GM19452 (cell line): ENCODE results near the gene SRGAP3.
A peak's percentile ranks its signal among the peaks of the same experiment; 100 is the strongest.

Experiments used
- ATAC-seq: cut with Tn5 transposase; IDR thresholded peaks from one replicate; pipeline ENCODE4 v1.9.1; 2021; ENCODE audit not compliant: unreplicated experiment

The SRGAP3 gene

DNA sequence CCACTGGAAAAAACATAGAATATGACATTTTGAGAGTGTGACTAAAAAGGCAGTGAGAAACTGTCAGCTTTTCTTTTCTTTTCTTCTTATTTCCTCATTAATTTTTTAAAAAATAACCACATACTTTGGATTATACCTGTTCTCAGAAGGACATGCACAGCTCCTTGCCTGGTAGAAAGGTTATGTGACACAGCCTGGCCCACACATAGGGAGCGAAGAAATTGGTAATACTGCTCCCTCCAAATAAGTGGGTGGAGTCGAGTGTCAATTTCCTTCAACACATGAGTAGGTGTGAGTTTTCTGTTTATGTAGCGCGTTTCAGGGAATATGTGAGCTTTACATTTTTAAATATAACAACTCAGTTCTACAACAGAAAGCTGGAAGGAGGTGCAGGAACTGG is 257.2 kb downstream of the SRGAP3 start:
- no peak for ATAC-seq

DNA sequence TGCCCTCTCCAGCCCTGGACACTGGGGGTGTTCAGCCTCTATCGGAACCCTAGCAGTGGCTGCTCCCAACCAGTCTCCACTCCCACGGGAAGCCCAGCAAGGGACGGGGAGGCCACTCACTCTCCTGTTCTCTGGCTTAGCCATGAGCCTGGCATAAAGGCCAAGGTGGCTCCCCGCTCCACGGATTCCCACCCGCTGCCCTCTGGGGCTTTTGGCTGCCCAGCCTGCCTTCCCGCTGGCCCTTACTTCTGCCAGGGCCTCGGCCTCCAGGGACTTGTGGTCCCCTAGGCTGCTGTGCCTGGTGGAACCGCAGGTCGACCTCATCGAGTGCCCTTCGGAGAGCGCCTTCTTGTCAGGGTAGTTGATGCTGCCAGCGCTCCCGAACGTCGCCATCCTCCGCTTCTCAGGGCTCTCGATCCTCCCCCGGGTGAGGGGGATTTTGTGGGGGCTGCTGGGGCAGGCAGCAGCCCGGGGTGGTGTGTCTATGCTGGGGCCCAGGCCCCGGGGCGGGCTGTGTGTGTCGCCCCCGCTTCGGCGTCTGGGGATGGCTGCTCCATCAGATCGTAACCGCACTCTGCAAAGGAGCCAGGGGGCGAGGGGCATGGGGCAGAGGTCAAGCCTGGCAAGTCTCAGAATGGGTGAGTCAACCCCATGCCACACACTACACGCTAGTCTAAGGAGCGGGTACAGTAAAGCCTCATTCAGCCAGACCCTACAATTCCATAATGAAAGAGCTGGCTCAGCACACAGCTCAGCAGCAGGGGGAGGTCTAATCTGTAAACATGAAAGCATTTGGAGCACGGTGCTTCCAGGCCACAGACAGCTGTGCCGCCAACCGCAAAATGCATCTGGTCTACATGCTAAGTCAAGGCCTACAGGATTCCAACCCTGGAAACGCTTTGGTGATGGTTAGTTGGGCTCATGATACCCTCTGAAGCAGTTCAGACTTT is 258.9 kb downstream of the SRGAP3 start:
- no peak for ATAC-seq

DNA sequence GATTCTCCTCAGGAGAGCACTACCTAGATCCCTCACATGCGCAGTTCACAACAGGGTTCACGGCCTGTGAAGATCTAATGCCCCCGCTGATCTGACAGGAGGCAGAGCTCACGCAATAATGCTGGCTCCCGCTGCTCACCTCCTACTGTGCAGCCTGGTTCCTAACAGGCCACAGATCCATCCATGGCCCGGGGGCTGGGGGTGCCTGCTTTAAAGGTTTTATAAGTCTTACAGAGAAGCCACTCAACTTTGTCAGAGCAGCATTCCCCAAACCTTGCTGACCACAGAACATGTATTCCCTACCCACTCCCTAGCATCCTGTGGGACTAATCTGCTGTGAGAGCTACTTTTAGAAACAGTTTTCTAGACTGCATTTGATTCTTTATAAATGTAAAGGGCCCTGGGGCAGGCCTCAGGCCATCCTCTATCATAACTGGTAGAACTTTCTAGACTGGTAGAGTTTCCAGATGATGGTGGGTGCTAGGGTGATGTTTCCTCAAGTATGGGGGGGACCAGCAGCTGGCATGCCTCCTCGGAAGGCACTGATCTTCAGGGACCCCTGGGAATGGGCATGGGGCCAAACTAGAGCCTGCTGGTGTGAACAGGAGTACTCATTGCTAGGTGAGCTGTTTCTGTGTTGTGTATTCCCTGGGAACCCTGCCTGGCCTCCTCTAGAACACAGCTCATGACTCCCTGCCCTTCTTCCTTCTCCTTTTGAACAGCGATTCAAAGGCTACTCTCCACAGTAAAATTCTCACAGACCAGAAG is 260.5 kb downstream of the SRGAP3 start:
- no peak for ATAC-seq

DNA sequence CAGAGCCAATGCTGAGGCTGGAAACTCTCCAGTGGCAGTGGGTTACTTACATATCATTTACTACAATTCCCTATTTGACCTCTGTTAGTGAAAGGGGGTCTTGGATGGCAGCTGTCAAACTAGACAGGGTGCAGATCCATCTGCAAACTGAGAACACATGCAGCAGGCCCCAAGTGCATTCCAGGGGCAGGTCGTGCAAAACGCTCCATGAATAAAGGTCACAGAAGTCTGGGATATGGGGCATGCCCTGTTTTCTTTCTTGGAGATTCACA is 261.1 kb downstream of the SRGAP3 start:
- no peak for ATAC-seq

DNA sequence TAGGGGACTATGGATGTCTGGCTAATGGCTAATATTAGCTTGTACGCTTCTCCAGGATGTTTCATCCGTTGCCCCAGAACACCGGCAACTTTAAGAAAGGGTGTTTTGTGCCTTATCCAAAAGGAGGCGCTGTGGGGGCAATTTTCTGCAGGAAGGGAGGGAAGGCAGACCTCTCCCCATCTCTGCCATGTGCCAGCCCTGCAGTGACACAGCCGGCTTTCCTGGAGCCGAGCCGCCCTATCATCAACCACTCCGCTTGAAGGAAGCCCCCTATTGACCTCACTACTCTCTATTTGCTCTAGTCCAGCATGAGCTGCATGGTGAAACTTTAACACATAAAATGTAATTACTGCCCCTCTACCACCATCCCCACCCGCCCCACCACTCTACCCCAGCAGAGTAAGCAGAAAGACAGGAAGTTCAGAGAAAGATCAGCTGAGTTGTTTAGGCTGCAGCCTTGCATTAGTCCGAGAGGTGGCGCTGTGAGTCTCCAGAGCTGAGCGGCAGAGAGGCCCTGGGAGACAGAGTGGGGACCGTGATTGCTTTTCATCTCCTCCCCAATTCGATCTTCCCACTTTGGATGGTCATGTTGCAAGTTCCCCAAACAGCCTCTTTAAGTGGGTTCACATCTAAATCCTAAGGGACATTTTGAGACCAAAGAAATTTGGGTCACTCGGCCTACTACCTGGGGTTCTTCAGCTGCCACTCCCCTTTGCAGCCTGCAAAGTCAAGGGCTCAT is 261.6 kb downstream of the SRGAP3 start:
- ATAC-seq: peak; percentile 78

DNA sequence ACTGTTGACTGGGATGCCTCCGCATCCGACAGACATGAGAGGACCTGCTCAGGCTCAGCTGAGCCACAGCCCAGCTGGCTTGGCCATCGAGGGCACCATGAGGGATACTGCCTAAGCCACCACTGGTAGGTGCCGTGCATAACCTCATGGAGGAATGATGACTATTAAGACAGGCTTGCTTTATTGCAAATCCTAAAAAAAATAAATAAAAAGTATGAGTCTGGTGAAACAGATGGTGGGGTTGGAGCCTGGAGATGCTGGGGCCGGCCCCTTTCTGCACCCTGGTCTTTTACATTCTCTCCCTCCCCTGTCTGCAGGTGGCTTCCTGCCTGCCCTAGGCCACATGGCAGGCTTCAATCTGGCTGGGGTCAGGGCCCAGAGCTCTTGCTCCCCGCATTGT is 262.2 kb downstream of the SRGAP3 start:
- ATAC-seq: no peak

DNA sequence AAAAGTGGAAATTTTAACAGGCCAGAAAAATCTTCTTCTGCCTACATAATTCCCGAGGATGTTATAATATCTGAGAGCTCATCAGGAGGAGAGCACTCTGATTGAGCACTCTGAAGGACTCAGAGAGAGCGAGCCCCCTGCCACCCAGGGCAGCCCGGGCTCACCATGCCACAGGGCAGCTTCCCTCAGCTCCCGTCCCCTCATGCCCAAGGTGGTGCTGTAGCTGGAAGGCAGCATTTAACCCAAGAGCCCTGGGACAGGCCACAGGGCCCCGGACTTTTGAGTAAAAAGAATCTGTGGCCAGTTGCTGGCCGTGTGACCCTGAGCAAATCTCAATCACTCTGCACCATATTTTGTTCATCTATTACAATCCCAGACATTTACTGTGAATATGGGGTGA is 262.7 kb downstream of the SRGAP3 start:
- ATAC-seq: no peak

DNA sequence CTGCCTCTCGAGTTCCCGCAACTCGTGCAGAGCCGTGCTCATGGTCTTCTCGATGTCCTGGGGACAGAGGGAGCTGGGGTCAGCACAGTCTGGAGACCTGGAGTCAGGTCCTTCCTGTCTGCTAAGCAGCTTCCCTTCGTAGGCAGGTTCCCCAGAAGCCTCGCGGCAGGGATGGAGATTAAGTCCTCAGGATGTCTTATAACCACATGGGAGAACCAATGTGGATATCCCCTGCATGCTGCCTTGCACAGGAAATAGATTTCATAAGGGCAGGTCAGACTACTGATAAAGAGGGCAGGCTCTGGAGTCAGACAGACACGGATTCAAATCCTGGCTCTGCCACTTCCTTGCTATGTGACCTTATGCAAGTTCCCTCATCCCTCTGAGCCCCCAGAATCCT is 263.6 kb downstream of the SRGAP3 start:
- no peak for ATAC-seq

DNA sequence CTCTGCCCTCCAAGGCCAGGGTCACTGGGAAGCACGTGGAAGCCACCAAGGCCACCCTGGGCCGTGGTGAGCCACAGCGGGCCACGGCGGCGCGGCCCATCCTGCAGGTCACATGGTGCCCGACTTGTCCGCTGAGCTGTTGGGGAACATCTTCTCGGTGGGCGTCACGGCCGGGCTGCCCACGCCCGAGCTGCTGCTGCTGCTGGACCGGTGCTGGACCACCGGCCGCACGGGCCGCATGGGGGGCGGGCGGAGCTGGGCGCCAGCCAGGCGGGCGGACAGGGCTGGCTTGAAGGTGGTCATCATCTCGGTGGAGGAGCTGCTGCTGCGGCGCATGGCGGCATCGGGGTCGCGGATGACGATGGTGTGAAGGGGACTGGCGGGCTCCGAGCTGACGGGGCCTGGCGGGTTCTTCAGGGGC is 264.0 kb downstream of the SRGAP3 start:
- ATAC-seq: no peak

DNA sequence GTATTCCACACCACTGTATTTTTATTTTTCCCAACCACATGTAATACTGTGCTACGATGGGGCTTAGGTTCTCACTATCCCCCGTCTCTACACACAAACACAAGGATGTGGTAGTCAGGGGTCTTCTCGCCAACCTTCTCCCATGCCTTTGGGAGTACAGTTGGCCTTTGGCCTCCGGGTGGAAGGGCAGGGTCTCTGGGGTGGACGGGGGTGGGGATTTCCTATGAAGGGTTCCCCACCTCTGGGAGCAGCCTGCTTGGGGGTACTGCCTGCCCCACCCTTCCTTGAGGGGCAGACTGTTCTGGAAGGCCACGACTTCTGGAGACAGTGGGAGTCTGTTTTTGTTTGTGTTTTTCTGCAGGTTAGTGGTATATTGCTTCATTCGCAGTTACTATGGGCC is 264.9 kb downstream of the SRGAP3 start:
- ATAC-seq: no peak

DNA sequence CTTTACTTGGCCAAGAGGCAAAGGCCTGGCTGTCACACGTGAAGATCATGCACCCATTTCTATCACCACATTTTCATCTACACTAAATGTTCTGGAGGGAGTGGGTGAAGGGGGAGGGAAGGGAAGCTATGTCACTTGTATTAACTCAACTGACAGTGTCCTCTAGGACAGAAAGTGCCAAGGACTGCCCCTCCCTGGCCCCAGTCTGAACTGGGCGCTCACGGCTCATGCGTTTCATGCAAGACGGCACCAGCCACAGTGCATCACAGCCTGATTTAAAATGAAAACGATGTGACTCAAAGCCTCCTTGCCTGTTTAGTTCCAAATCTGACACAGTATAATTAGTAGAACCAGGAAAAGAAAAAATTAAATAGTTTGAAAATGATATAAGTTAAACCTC is 265.4 kb downstream of the SRGAP3 start:
- ATAC-seq: no peak

DNA sequence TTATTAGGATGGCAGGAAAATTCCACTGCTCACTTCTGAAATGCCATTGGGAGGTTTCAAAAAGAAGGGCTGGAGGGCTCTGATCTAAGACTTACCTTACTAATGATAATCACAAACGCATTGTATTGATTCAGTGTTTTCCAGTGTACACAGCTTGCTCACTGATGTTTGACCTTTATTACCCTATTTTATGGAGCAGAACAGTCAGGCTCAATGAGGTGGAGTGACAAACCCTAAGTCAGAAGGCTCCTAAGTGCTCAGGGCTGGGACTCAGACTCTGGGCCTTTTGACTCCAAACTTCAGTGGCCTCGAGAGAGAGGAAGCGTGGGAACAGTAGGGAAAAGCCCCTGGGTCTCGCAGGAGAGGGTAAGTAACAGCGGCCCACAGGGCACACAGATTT is 265.9 kb downstream of the SRGAP3 start:
- ATAC-seq: no peak

DNA sequence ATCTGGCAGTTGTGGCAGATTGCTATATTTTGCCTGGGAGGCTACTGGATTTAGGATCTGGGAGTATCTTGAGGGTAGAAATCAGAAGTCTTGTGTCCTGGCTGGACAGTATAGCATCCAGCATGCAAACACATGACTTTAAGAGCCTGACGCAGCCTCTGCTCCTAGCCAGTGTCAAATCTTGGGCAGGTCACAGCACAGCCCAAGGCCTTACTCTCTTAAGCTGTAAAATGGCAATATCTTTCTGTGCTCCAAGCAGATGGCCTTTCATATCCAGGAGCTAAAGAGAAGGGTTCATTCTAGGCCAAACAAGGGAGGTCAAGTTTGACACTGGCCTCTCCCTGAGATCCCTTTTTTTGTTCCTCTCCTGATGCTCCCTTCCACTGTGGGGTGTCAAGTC is 266.4 kb downstream of the SRGAP3 start:
- no peak for ATAC-seq

DNA sequence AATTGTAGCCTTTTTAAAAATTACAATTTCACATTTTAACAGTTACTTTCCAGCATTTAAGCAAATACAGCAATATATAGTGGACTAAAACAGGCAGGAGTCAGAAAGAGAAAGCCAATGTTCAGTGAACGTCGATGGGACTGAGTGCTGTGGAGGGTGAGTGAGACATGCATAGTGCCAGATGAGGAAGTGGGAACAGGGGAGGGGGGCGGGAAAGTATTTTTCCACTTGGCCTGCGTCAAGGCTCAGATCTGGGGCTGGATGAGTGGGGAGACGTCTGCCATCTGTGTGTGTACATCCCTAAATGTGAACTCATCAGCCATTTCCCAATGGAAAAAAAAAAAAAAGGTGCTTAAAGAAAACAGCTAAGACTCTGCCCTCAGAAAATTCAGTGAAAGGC is 266.9 kb downstream of the SRGAP3 start:
- no peak for ATAC-seq

DNA sequence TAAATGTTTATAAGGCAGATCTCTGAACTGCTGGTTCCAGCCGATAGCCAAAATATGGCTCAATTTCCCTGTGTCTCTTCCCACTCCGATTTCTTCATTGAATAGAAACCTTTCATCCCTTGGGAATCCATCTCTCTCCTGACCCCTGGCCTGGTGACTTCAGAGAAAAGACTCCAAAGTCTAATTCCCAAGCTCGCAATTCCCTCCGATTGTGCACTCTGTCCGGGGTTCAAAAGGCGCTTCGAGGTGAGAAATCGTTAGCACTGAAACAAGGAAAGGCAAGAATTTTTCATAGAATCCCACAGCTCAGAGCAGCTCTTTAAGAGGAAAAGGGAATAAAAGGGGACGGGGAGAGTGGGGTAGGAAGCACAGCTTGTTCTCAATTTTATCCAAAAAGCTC is 267.7 kb downstream of the SRGAP3 start:
- no peak for ATAC-seq

DNA sequence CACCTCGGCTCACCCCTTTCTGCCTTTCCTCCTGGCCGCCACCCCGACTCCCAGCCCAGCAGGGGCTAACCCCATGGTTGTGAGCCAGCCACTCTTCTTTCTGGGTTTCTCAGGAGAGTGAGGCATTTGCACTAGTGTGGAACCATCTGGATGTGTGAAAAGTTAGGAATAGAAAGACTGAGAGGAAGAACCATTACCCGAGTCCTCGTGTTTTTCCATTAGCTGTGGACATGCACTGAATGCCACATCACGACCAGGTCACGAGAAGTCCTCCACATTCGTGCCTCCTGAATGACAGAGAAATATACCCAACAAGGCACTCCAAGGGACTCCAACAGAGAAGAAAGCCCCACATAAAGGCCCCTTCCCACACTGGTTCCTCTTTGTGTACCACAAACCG is 268.1 kb downstream of the SRGAP3 start:
- ATAC-seq: no peak

DNA sequence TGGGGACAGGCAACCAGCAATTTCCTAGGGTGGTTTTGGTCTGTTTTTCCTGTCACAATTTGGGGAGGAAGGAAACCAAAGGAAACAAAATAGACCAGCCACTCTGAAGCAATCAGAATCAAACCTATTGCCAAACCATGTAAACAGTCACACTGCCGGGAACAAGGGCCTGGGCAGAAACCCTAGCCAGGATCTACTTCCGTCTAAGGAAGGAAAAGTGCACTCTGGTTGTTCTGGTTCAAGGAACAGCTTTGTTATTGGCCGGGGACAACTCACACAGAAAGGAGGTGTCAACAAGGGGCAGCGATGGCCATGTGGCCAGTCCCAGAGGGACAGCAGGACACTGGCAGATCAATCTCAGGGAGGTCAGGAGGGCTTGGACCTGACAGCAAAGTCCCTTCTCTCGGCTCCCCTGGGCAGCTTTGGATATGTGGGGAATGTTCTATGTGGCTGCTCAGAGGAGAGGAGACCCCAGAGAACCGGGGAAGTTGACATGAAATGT is 268.6 kb downstream of the SRGAP3 start:
- ATAC-seq: no peak

DNA sequence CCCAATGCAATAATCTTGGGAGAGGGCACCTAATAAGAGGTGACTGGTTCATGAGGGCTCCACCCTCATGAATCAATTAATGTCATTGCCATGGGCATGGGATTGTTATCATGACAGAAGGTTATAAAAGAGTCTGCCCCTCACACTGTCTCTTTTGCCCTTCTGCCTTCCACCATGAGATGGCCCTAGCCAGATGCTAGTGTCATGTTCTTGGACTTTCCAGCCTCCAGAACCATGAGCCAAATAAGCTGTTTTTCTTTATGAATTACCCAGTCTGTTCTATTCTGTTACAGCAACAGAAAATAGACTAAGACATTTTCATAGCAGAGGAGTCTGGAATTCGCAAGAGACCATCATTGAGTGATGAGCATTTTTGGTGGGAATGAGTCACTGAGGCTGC is 270.2 kb downstream of the SRGAP3 start:
- ATAC-seq: no peak

DNA sequence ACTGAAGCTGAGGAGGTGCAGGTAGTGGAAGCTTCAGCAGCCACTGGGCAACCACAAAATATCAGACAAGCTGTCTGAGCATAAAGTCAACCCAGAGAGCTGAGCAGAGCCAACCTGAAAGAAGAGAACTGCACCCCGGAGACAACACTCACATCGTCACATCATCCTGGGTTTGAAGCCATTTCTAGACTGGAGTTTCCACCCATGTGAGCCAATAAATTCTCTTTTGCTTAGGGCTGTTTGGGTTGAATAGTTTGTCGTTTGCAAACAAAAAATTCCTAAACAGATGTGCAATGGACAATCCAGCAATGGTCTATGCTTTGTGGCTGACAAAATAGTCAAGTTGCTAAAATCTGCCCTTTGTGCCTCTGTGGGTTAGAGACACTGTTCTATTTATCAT is 270.9 kb downstream of the SRGAP3 start:
- no peak for ATAC-seq

DNA sequence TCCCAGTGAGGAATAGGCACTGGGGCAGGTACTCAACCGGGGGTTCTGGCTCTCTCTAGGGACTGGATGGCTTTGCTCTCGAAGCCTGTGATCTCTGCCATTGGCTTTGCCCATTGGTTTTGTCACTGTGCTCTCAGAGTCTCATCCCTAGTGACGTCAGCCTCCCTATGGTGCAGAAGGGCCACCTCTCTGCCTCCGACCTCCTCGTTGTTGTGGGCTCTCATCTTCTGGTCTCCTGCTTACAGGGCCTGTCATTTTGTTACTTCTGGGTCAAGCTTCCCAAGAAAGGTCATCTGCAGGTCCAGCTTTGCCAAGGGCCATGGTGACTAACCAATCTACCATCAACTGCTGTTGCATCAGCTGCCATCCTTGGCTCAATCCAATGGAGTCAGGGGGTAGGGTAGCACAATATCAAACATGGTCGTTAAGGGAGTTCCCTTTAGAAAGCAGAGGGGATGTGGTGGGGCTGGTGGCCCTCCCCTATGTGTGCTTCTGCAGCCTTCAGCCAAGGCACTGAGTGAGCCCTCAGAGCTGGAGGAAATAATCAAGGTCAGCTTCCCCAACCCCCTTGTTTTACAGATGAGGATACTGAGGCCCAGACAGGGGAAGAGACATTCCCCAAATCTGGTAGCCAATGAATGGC is 272.8 kb downstream of the SRGAP3 start:
- no peak for ATAC-seq
